Measurements from ENCODE around the gene LRP1-AS.

Gene LRP1-AS

GRCh38 chr12:57095440-57095839, 52.0 kb downstream of the LRP1-AS start:
- no peak for DNase-seq

All from stimulated activated CD4-positive, alpha-beta T cell treated with anti-CD3 and anti-CD28 coated beads, Interleukin-4, amount 100 ng/mL, for 24 hours (primary cell).